ENCODE results near the gene FBXO44. TPM values are rescaled to one million over a fixed set of nuclear protein-coding genes. Genes with fewer than 3 reads are reported as not detected.

The FBXO44 gene
- total and polyA plus RNA-seq, 10 of the 15 experiments (the other 5 are each of a cell fraction or from before 2014, with no cell fraction given): 0.77 to 22.4 (median 8.2) TPM

GRCh38 chr1:11697893-11698210 is 43.2 kb downstream of the FBXO44 start:
- H3K9ac ChIP-seq (ENCODE audit: control insufficient read depth, insufficient read depth, low read length): no peak overlapping the region
- H3K27ac ChIP-seq (ENCODE audit: control insufficient read depth, insufficient read depth): no peak overlapping the region
- no peaks in the 10 kb centered on the region for H3K4me1 ChIP-seq (ENCODE audit: control insufficient read depth, insufficient read depth, low read length)
- H3K4me2 ChIP-seq (ENCODE audit: control insufficient read depth, insufficient read depth): no peak overlapping the region
- H3K4me3 ChIP-seq: no peak overlapping the region
- SMC1A ChIA-PET (ENCODE audit: uncharacterized antibody, unreplicated experiment): no interaction called here
- no peak for DNase-seq (ENCODE audit: low read depth, low spot score)
- no peak for ATAC-seq
- in situ Hi-C loops (cut with MboI): no loop called here
- RAD21 ChIA-PET (ENCODE audit: unreplicated experiment): no interaction called here
- no peaks in the 10 kb centered on the region for H4K20me1 ChIP-seq (ENCODE audit: control insufficient read depth, insufficient read depth)
- peaks cover 0 to 5% of the 10 kb centered on the region in 2 experiments; a peak in 3 of 4 replicates for H3K27me3 ChIP-seq (replicated peaks in 1 of 2; ENCODE audit: control insufficient read depth in 2 of 2, insufficient read depth in 2 of 2, low read length in 1 of 2)
- intact Hi-C loops (cut with micrococcal nuclease; ENCODE audit: unreplicated experiment): no loop called here
- no peaks in the 10 kb centered on the region for H3K36me3 ChIP-seq (ENCODE audit: control insufficient read depth in 2 of 2, insufficient read depth in 2 of 2, low read length in 1 of 2)
- BruUV-seq (replicated peaks): no TSS peak
- no peaks in the 10 kb centered on the region for H3K9me3 ChIP-seq (replicated peaks; ENCODE audit: control insufficient read depth, insufficient read depth, low read length)
- 29% methylated on average over 5 of the region's 5 CpGs for WGBS (ENCODE audit: insufficient coverage, insufficient replicate concordance, low lambda C conversion rate, missing lambda C conversion rate)
- POLR2A ChIA-PET: no interaction called here
- no peak for FAIRE-seq
- no peak overlapping the region for H2AFZ ChIP-seq (ENCODE audit: control insufficient read depth, low read depth, low read length)
- no peaks in the 10 kb centered on the region for H3K79me2 ChIP-seq (ENCODE audit: control insufficient read depth, insufficient read depth, low read length)
- CTCF ChIA-PET: interaction anchor here (1.3 kb wide), 1 partner anchor 47 kb away, joined by 9 read pairs; no protein-coding TSS in a partner anchor
- TF ChIP-seq HDAC6 (IDR thresholded peaks at IDR 0.05; ENCODE audit: unreplicated experiment): no peak

DNA sequence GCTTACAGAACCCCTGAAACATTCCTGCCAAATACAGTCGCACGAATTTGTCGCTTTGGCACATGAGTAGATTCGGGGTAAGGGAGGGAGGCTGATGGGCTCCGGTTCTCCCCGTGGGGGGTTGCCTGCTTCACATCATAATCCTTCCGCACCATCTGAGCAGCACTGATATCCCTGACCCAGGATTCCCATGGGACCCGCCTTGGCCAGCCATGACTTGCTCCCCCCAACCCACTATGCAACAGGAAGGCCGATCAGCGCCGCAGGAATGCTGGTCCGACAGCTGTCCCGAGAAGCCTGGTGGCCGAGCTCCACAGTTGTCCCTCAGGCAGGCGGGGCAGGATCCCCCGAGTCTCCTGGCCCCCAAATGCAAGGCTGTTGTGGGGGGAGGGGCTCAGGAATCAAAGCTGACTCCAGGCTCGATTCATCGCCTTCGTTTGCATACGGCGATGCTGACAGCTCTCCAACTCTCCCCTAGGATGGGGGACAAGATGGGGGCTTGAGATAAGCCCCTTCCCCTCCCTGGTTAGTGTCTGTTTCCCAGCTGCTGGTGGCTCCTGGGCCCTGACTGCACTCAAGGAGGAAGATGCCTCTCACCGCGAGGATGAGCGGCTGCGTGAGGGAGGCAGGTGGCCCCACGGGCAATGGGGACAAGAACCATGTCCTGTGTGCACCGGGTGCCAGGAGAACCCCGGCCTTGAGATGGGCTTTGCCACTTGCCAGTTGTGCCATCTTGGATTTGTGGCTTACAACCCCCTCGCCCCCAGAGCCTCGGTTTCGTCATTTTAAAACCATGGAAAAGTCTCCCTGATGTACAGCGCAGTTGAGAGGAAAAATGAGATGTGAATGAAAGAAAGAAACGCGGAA is 46.2 kb downstream of the FBXO44 start:
- in situ Hi-C loops (cut with MboI) (no loop called here), intact Hi-C loops (cut with micrococcal nuclease; ENCODE audit: unreplicated experiment) (no loop called here)
- H3K9me3 ChIP-seq (replicated peaks; ENCODE audit: control insufficient read depth, insufficient read depth, low read length): no peaks in the 10 kb centered on the region
- H2AFZ ChIP-seq (ENCODE audit: control insufficient read depth, low read depth, low read length): no peak overlapping the region
- no peaks in the 10 kb centered on the region for H3K36me3 ChIP-seq (ENCODE audit: control insufficient read depth in 2 of 2, insufficient read depth in 2 of 2, low read length in 1 of 2)
- H3K4me2 ChIP-seq (ENCODE audit: control insufficient read depth, insufficient read depth): no peak overlapping the region
- ATAC-seq: no peak
- CTCF ChIA-PET: interaction anchor here (1.3 kb wide), 1 partner anchor 19 kb away, joined by 4 read pairs; no protein-coding TSS in a partner anchor
- no peak overlapping the region for H3K27ac ChIP-seq (ENCODE audit: control insufficient read depth, insufficient read depth)
- POLR2A ChIA-PET: no interaction called here
- no peaks in the 10 kb centered on the region for H3K79me2 ChIP-seq (ENCODE audit: control insufficient read depth, insufficient read depth, low read length)
- H4K20me1 ChIP-seq (ENCODE audit: control insufficient read depth, insufficient read depth): no peaks in the 10 kb centered on the region
- FAIRE-seq: no peak
- RAD21 ChIA-PET (ENCODE audit: unreplicated experiment): no interaction called here
- H3K9ac ChIP-seq (ENCODE audit: control insufficient read depth, insufficient read depth, low read length): no peak overlapping the region
- BruUV-seq (replicated peaks): no TSS peak
- no peaks in the 10 kb centered on the region for H3K4me1 ChIP-seq (ENCODE audit: control insufficient read depth, insufficient read depth, low read length)
- peaks cover 2 to 7% of the 10 kb centered on the region in 2 experiments for H3K27me3 ChIP-seq (replicated peaks in 1 of 2; ENCODE audit: control insufficient read depth in 2 of 2, insufficient read depth in 2 of 2, low read length in 1 of 2)
- WGBS (ENCODE audit: insufficient coverage, insufficient replicate concordance, low lambda C conversion rate, missing lambda C conversion rate): 40% methylated on average over 34 of the region's 34 CpGs
- TF ChIP-seq IRF3 (IDR thresholded peaks at IDR 0.05): no peak
- TF ChIP-seq BCL11A (IDR thresholded peaks at IDR 0.05; ENCODE audit: low read depth, low read length): no peak
- TF ChIP-seq IRF4 (IDR thresholded peaks at IDR 0.05; ENCODE audit: low read depth, low read length): no peak
- TF ChIP-seq, protein P1, sequence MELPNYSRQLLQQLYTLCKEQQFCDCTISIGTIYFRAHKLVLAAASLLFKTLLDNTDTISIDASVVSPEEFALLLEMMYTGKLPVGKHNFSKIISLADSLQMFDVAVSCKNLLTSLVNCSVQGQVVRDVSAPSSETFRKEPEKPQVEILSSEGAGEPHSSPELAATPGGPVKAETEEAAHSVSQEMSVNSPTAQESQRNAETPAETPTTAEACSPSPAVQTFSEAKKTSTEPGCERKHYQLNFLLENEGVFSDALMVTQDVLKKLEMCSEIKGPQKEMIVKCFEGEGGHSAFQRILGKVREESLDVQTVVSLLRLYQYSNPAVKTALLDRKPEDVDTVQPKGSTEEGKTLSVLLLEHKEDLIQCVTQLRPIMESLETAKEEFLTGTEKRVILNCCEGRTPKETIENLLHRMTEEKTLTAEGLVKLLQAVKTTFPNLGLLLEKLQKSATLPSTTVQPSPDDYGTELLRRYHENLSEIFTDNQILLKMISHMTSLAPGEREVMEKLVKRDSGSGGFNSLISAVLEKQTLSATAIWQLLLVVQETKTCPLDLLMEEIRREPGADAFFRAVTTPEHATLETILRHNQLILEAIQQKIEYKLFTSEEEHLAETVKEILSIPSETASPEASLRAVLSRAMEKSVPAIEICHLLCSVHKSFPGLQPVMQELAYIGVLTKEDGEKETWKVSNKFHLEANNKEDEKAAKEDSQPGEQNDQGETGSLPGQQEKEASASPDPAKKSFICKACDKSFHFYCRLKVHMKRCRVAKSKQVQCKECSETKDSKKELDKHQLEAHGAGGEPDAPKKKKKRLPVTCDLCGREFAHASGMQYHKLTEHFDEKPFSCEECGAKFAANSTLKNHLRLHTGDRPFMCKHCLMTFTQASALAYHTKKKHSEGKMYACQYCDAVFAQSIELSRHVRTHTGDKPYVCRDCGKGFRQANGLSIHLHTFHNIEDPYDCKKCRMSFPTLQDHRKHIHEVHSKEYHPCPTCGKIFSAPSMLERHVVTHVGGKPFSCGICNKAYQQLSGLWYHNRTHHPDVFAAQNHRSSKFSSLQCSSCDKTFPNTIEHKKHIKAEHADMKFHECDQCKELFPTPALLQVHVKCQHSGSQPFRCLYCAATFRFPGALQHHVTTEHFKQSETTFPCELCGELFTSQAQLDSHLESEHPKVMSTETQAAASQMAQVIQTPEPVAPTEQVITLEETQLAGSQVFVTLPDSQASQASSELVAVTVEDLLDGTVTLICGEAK (IDR thresholded peaks at IDR 0.05; ENCODE audit: borderline replicate concordance): no peak
- TF ChIP-seq BMI1 (IDR thresholded peaks at IDR 0.05; ENCODE audit: borderline replicate concordance): no peak
- TF ChIP-seq STAT1 (conservative IDR thresholded peaks at IDR 0.05): no peak
- SMC1A ChIA-PET (ENCODE audit: uncharacterized antibody, unreplicated experiment): no interaction called here
- H3K4me3 ChIP-seq: no peak overlapping the region
- DNase-seq (ENCODE audit: low read depth, low spot score): no peak

Measured in GM12878 (cell line).